CD8-positive, alpha-beta memory T cell (primary cell): ENCODE measurements around the gene MYO1D. TPM values are rescaled to one million over a fixed set of nuclear protein-coding genes. Genes with fewer than 3 reads are reported as not detected.

Experiments
- CTCF ChIA-PET: fragments of 350-600 bp; sonication (Branson Sonifier 250); formaldehyde crosslinking; loops from one replicate; lab custom pipeline; 2021; ENCODE audit warnings: antibody characterized with exemption; lab: Charles Lee
- POLR2A ChIA-PET: fragments of 350-600 bp; sonication (Branson Sonifier 250); formaldehyde crosslinking; loops from one replicate; lab custom pipeline; 2021; ENCODE audit warnings: antibody characterized with exemption; lab: Charles Lee
- DNase-seq, 5 donors: peaks; one replicate each; pipeline versions ENCODE4 v3.0.0 to v3.0.0-alpha.2; 2020 to 2022; ENCODE audit warnings: mixed read lengths in 1 of 5
- H3K27ac ChIP-seq: one replicate; pipeline ENCODE4 v1.7.0; 2013; ENCODE audit warnings: low read depth, mild to moderate bottlenecking, low read length, moderate library complexity
- H3K27me3 ChIP-seq: 2 replicates; pipeline ENCODE4 v1.7.0; 2013; ENCODE audit warnings: low read length, mild to moderate bottlenecking; ENCODE audit not compliant: insufficient read depth, poor library complexity, severe bottlenecking
- H3K36me3 ChIP-seq: 2 replicates; pipeline ENCODE4 v1.7.0; 2013; ENCODE audit warnings: mild to moderate bottlenecking, low read length, moderate library complexity; ENCODE audit not compliant: insufficient read depth
- H3K4me1 ChIP-seq: 2 replicates; pipeline ENCODE4 v1.7.0; 2013; ENCODE audit warnings: mild to moderate bottlenecking, low read length, moderate library complexity; ENCODE audit not compliant: insufficient read depth
- H3K4me3 ChIP-seq: 2 replicates; pipeline ENCODE4 v1.7.0; 2013; ENCODE audit warnings: mild to moderate bottlenecking, low read length
- H3K9me3 ChIP-seq: 2 replicates; pipeline ENCODE4 v1.7.0; 2013; ENCODE audit warnings: mild to moderate bottlenecking, low read length
- H3K27ac Mint-ChIP-seq, 8 donors: one replicate each; pipeline ENCODE4 v1.8.0; 2020 to 2021; ENCODE audit warnings: mixed read lengths in 8 of 8, mild to moderate bottlenecking in 6 of 8, inconsistent platforms in 3 of 8, moderate library complexity in 3 of 8
- H3K27me3 Mint-ChIP-seq, 2 donors: one replicate each; pipeline ENCODE4 v1.8.0; 2020 to 2021; ENCODE audit warnings: mixed read lengths in 2 of 2, mild to moderate bottlenecking in 1 of 2, moderate library complexity in 1 of 2
- H3K36me3 Mint-ChIP-seq, 3 donors: one replicate each; pipeline ENCODE4 v1.8.0; 2020 to 2021; ENCODE audit warnings: mixed read lengths in 3 of 3, inconsistent platforms in 1 of 3, mild to moderate bottlenecking in 1 of 3
- H3K4me1 Mint-ChIP-seq, 3 donors: one replicate each; pipeline ENCODE4 v1.8.0; 2020 to 2021; ENCODE audit warnings: mixed read lengths in 3 of 3, inconsistent platforms in 1 of 3, mild to moderate bottlenecking in 1 of 3
- H3K4me3 Mint-ChIP-seq, 7 donors: one replicate each; pipeline ENCODE4 v1.8.0; 2020 to 2021; ENCODE audit warnings: mixed read lengths in 7 of 7, mild to moderate bottlenecking in 6 of 7, moderate library complexity in 4 of 7, inconsistent platforms in 2 of 7
- H3K9me3 Mint-ChIP-seq, 5 donors: one replicate each; pipeline ENCODE4 v1.8.0; 2020 to 2022; ENCODE audit warnings: mixed read lengths in 5 of 5, mild to moderate bottlenecking in 3 of 5, moderate library complexity in 2 of 5, inconsistent platforms in 1 of 5
- polyA plus RNA-seq: library from polyadenylated mRNA; unstranded; fragments of 300-500 nt; fragmentation: Illumina TruSeq; gene quantifications from one replicate; pipeline ENCODE4 v1.2.3, GENCODE V29; 2021
- total RNA-seq, 2 experiments: library from RNA; stranded (reverse); gene quantifications; one replicate each; pipeline ENCODE4 v1.2.3, GENCODE V29; 2021

Gene MYO1D
- total and polyA plus RNA-seq, 3 experiments from 2014 or later, result 9.0 to 15.8 (median 11.5) TPM

GRCh38 chr17:32610943-32611342 is 266.0 kb downstream of the MYO1D start:
- Mint-ChIP-seq H3K27me3 (no peaks in the 10 kb centered on the region), H3K9me3 (no peaks in the 10 kb centered on the region), H3K27ac (no peak overlapping the region), H3K4me3 (no peak overlapping the region), H3K4me1 (peaks cover 6 to 8% (median 7%) of the 10 kb centered on the region in 3 donors), H3K36me3 (no peaks in the 10 kb centered on the region)
- Histone ChIP-seq H3K36me3 (no peaks in the 10 kb centered on the region), H3K27ac (no peak overlapping the region), H3K9me3 (no peaks in the 10 kb centered on the region), H3K4me1 (no peaks in the 10 kb centered on the region), H3K4me3 (no peak overlapping the region), H3K27me3 (no peaks in the 10 kb centered on the region)
- POLR2A ChIA-PET, result no interaction called here
- DNase-seq, result no peak
- CTCF ChIA-PET, result interaction anchor here (1.7 to 1.8 kb wide), 2 partner anchors 127 to 149 kb away, joined by 8 read pairs; no protein-coding TSS in a partner anchor

DNA sequence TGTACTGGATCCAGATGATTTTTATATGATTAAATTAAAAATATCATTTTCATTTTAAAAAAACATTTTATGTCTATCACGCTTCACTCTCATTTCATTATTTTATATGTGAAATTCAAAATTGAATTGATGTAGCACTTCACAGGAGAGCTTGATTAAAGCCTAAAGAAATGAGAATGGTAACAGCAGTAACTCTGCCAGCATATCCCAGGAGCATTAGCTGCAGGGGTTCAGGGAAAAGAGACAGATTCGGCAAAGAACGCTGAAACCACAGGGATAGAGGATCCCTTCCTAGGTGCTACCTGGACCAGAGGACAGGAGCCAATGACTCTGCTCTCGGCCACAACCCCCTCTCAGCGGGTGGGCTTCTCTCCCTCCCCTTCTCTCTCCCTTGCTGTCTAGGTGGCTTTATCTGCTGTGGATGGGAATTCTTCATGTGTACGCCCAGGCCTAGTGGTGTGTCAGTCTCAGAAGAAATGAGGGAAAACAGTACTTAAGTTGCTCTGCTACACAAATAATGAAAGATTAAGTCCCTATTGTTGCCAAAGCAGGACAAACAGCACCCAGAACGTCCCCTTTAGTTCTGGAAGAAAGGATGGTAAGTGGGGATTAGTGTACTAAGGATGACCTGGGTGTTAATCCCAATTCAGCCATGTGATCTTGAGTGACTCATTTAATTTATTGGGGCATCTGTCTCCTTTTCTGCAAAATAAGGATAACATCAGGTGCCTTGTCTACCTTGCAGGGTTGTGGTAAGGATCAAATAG is 266.9 kb downstream of the MYO1D start:
- CTCF ChIA-PET, result interaction anchor here (1.7 to 1.8 kb wide), 2 partner anchors 126 to 148 kb away, joined by 8 read pairs; no protein-coding TSS in a partner anchor
- H3K27me3 Mint-ChIP-seq, result no peaks in the 10 kb centered on the region
- H3K4me1 Mint-ChIP-seq, result peaks cover 6 to 8% (median 7%) of the 10 kb centered on the region in 3 donors
- no peak overlapping the region for H3K4me3 Mint-ChIP-seq
- no peaks in the 10 kb centered on the region for H3K9me3 Mint-ChIP-seq
- POLR2A ChIA-PET, result no interaction called here
- no peak overlapping the region for H3K4me3 ChIP-seq
- H3K36me3 ChIP-seq, result no peaks in the 10 kb centered on the region
- H3K27ac ChIP-seq, result no peak overlapping the region
- no peaks in the 10 kb centered on the region for H3K27me3 ChIP-seq
- DNase-seq, result no peak
- no peaks in the 10 kb centered on the region for H3K36me3 Mint-ChIP-seq
- H3K4me1 ChIP-seq, result no peaks in the 10 kb centered on the region
- no peak overlapping the region for H3K27ac Mint-ChIP-seq
- H3K9me3 ChIP-seq, result no peaks in the 10 kb centered on the region

DNA sequence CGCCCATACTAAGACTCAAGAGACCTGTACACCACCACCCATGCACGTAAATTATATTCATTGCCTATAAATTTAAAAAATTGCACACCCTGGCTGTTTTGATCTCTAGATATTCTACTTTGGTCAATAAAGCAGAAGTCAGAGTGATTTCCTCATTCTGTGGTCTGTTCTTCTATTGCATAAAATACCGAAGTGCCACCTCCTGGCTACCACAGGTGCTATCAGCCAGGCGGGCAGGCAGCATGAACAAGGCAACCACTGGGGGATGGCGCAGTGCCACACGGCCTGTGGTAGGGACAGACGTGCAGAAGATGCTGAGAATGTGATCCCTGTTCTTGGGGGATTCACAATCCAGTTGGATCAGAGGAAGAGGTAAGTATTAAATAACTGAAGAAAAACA is 267.8 kb downstream of the MYO1D start:
- H3K27me3 ChIP-seq, result no peaks in the 10 kb centered on the region
- POLR2A ChIA-PET, result no interaction called here
- H3K9me3 ChIP-seq, result no peaks in the 10 kb centered on the region
- peaks cover 6 to 8% (median 7%) of the 10 kb centered on the region in 3 donors for H3K4me1 Mint-ChIP-seq
- no peak overlapping the region for H3K4me3 Mint-ChIP-seq
- H3K36me3 ChIP-seq, result no peaks in the 10 kb centered on the region
- peak; percentile 47 to 83 (median 67) for DNase-seq
- H3K4me3 ChIP-seq, result no peak overlapping the region
- H3K4me1 ChIP-seq, result no peaks in the 10 kb centered on the region
- H3K36me3 Mint-ChIP-seq, result peaks cover 0 to 5% (median 0%) of the 10 kb centered on the region in 3 donors
- H3K9me3 Mint-ChIP-seq, result no peaks in the 10 kb centered on the region
- H3K27ac ChIP-seq, result no peak overlapping the region
- CTCF ChIA-PET, result interaction anchor here (2.1 to 3.2 kb wide), 2 partner anchors 125 to 147 kb away, joined by 5 to 19 read pairs; no protein-coding TSS in a partner anchor
- no peak overlapping the region for H3K27ac Mint-ChIP-seq
- H3K27me3 Mint-ChIP-seq, result no peaks in the 10 kb centered on the region

DNA sequence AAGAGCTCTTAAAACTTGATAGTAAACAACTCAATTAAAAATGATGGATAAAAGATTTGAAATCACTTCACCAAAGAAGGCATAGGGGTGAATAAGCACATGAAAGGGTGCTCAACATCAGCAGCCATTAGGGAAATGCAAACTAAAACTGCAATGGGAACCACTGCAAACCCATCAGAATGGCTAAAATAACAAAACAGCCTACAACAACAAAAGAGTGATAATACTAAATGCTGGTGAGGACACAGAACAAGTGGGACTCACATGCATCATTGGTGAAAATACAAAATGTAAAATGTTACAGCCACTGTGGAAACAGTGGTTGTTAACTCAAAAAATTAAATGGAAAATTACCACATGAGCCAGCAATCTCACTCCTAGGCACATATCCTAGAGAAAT is 268.7 kb downstream of the MYO1D start:
- CTCF ChIA-PET, result interaction anchor here (0.6 to 3.2 kb wide), 4 partner anchors 30 to 146 kb away, joined by 3 to 19 read pairs (median 4); no protein-coding TSS in a partner anchor
- no peaks in the 10 kb centered on the region for H3K9me3 Mint-ChIP-seq

DNA sequence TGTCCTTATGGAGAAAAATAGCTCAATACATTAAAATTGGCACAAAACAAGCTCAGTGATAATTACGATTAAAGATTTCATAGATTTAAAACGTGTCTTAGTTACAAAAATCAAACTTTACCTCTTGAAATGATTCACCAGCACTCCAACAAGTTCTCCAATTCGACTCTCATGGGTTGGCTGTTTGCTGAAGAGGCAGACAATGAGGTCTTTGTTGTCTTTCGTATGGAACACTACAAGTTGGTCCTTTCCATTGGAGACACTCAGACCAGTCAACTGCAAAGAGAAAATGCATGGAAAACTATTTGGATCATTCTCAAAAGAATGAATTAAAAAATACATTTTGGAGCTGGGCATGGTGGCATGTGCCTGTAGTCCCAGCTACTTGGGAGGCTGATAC is 272.0 kb downstream of the MYO1D start:
- no peak overlapping the region for H3K4me3 Mint-ChIP-seq
- CTCF ChIA-PET, result interaction anchor here (0.7 to 2.1 kb wide), 2 partner anchors 121 to 143 kb away, joined by 3 to 5 read pairs; no protein-coding TSS in a partner anchor
- H3K36me3 ChIP-seq, result no peaks in the 10 kb centered on the region
- DNase-seq, result no peak
- POLR2A ChIA-PET, result no interaction called here
- peaks cover 6 to 8% (median 7%) of the 10 kb centered on the region in 3 donors for H3K4me1 Mint-ChIP-seq
- no peak overlapping the region for H3K27ac ChIP-seq
- no peaks in the 10 kb centered on the region for H3K4me1 ChIP-seq
- H3K9me3 ChIP-seq, result no peaks in the 10 kb centered on the region
- no peak overlapping the region for H3K4me3 ChIP-seq
- no peaks in the 10 kb centered on the region for H3K27me3 ChIP-seq
- H3K27me3 Mint-ChIP-seq, result no peaks in the 10 kb centered on the region
- H3K9me3 Mint-ChIP-seq, result no peaks in the 10 kb centered on the region
- peak overlapping the region in 1 of 8 donors; percentile 36 for H3K27ac Mint-ChIP-seq
- peaks cover 0 to 6% (median 4%) of the 10 kb centered on the region in 3 donors for H3K36me3 Mint-ChIP-seq

More for the DNA sequence above, 268.7 kb downstream of the MYO1D start:
- Mint-ChIP-seq H3K27ac (no peak overlapping the region), H3K36me3 (peaks cover 0 to 6% (median 0%) of the 10 kb centered on the region in 3 donors), H3K4me1 (peaks cover 6 to 8% (median 7%) of the 10 kb centered on the region in 3 donors), H3K4me3 (no peak overlapping the region), H3K27me3 (no peaks in the 10 kb centered on the region)
- Histone ChIP-seq H3K27me3 (no peaks in the 10 kb centered on the region), H3K4me3 (no peak overlapping the region), H3K4me1 (no peaks in the 10 kb centered on the region), H3K9me3 (no peaks in the 10 kb centered on the region), H3K27ac (no peak overlapping the region), H3K36me3 (no peaks in the 10 kb centered on the region)
- POLR2A ChIA-PET, result no interaction called here
- DNase-seq, result no peak

- Histone ChIP-seq H3K4me3 (no peak overlapping the region), H3K36me3 (no peaks in the 10 kb centered on the region), H3K4me1 (no peaks in the 10 kb centered on the region), H3K27ac (no peak overlapping the region), H3K9me3 (no peaks in the 10 kb centered on the region), H3K27me3 (no peaks in the 10 kb centered on the region)
- no peaks in the 10 kb centered on the region for H3K9me3 Mint-ChIP-seq
- CTCF ChIA-PET, result interaction anchor here (1.0 to 1.3 kb wide), 2 partner anchors 115 to 139 kb away, joined by 3 read pairs; partner anchors contain the start of gene CDK5R1
- H3K27me3 Mint-ChIP-seq, result peaks cover 0 to 2% of the 10 kb centered on the region in 2 donors
- POLR2A ChIA-PET, result no interaction called here
- H3K36me3 Mint-ChIP-seq, result peaks cover 2 to 6% (median 4%) of the 10 kb centered on the region in 3 donors
- H3K4me1 Mint-ChIP-seq, result no peaks in the 10 kb centered on the region
- DNase-seq, result no peak
- H3K27ac Mint-ChIP-seq, result no peak overlapping the region
- H3K4me3 Mint-ChIP-seq, result no peak overlapping the region
These were observed 274.5 kb downstream of the MYO1D start for GRCh38 chr17:32602396-32602795.

- Mint-ChIP-seq H3K4me1 (no peaks in the 10 kb centered on the region), H3K36me3 (peaks cover 2 to 6% (median 4%) of the 10 kb centered on the region in 3 donors), H3K9me3 (no peaks in the 10 kb centered on the region), H3K4me3 (no peak overlapping the region), H3K27ac (no peak overlapping the region), H3K27me3 (peaks cover 0 to 2% of the 10 kb centered on the region in 2 donors)
- no peaks in the 10 kb centered on the region for H3K27me3 ChIP-seq
- no peak overlapping the region for H3K4me3 ChIP-seq
- CTCF ChIA-PET, result interaction anchor here (1.0 to 1.3 kb wide), 2 partner anchors 115 to 139 kb away, joined by 3 read pairs; partner anchors contain the start of gene CDK5R1
- no peaks in the 10 kb centered on the region for H3K9me3 ChIP-seq
- H3K4me1 ChIP-seq, result no peaks in the 10 kb centered on the region
- POLR2A ChIA-PET, result no interaction called here
- no peak for DNase-seq
- H3K27ac ChIP-seq, result no peak overlapping the region
- no peaks in the 10 kb centered on the region for H3K36me3 ChIP-seq
These were observed 275.1 kb downstream of the MYO1D start for GRCh38 chr17:32601866-32602265.

GRCh38 chr17:32596628-32597027 is 280.3 kb downstream of the MYO1D start:
- Histone ChIP-seq H3K4me1 (no peaks in the 10 kb centered on the region), H3K27ac (no peak overlapping the region), H3K4me3 (no peak overlapping the region), H3K9me3 (no peaks in the 10 kb centered on the region), H3K36me3 (no peaks in the 10 kb centered on the region), H3K27me3 (no peaks in the 10 kb centered on the region)
- Mint-ChIP-seq H3K4me1 (no peaks in the 10 kb centered on the region), H3K9me3 (no peaks in the 10 kb centered on the region), H3K27me3 (peaks cover 0 to 2% of the 10 kb centered on the region in 2 donors), H3K27ac (peak overlapping the region in 1 of 8 donors; percentile 29), H3K4me3 (no peak overlapping the region), H3K36me3 (peaks cover 0 to 4% (median 2%) of the 10 kb centered on the region in 3 donors)
- no peak for DNase-seq
- CTCF ChIA-PET, result interaction anchor here (0.8 kb wide), 1 partner anchor 35 kb away, joined by 3 read pairs; no protein-coding TSS in a partner anchor
- POLR2A ChIA-PET, result no interaction called here
